IMR-90 (cell line): Measurements from ENCODE around the gene CAMTA1. TPM values are rescaled to one million over a fixed set of nuclear protein-coding genes. Genes with fewer than 3 reads are reported as not detected.

Experiments
- ATAC-seq: fragments of 200-7000 bp; cut with Tn5 transposase; 2 replicates; pipeline ENCODE4 v1.9.1; 2020; ENCODE audit warnings: low read depth, mild to moderate bottlenecking, moderate library complexity
- BruUV-seq: library from RNA; stranded (reverse); fragments of 400-500 nt; replicated peaks from 2 replicates; lab custom pipeline; 2021; lab: Mats Ljungman, UMichigan
- CTCF ChIA-PET: fragments of 300-600 bp; formaldehyde crosslinking; extraction: SDS; loops from one replicate; lab custom pipeline; 2021; ENCODE audit warnings: antibody characterized with exemption; lab: Yijun Ruan, JAX
- POLR2A ChIA-PET: fragments of 300-600 bp; sonication (Branson Sonifier 250); formaldehyde crosslinking; loops from one replicate; lab custom pipeline; 2022; ENCODE audit warnings: antibody characterized with exemption; ENCODE audit not compliant: unreplicated experiment; lab: Charles Lee
- DNase-seq: peaks from one replicate; pipeline ENCODE4 v3.0.0; 2013
- H2AFZ ChIP-seq: replicated peaks from 2 replicates; pipeline ENCODE3; 2013; ENCODE audit warnings: low read length, mild to moderate bottlenecking; ENCODE audit not compliant: poor library complexity
- H2AK5ac ChIP-seq: 2 replicates; pipeline ENCODE4 v1.6.1; 2013; ENCODE audit warnings: low read depth, low read length, inconsistent platforms
- H2AK9ac ChIP-seq: replicated peaks from 2 replicates; pipeline ENCODE3; 2013; ENCODE audit warnings: mild to moderate bottlenecking, low read depth, low read length, moderate library complexity; ENCODE audit not compliant: poor library complexity
- H2BK120ac ChIP-seq: 2 replicates; pipeline ENCODE4 v1.6.1; 2013; ENCODE audit warnings: low read depth, low read length, inconsistent platforms
- H2BK15ac ChIP-seq: 3 replicates; pipeline ENCODE4 v1.6.1; 2013; ENCODE audit warnings: low read depth, low read length, inconsistent platforms
- H2BK20ac ChIP-seq: 2 replicates; pipeline ENCODE4 v1.6.1; 2013; ENCODE audit warnings: low read depth, mild to moderate bottlenecking, inconsistent platforms, low read length, moderate library complexity
- H2BK5ac ChIP-seq: 2 replicates; pipeline ENCODE4 v1.6.1; 2013; ENCODE audit warnings: mild to moderate bottlenecking, low read depth, low read length, inconsistent platforms; ENCODE audit not compliant: poor library complexity, severe bottlenecking
- H3K14ac ChIP-seq: replicated peaks from 2 replicates; pipeline ENCODE4 v1.6.1; 2013; ENCODE audit warnings: low read depth, low read length, inconsistent platforms
- H3K18ac ChIP-seq: 2 replicates; pipeline ENCODE4 v1.6.1; 2013; ENCODE audit warnings: low read depth, low read length, control low read depth
- H3K23ac ChIP-seq: 2 replicates; pipeline ENCODE4 v1.6.1; 2013; ENCODE audit warnings: low read depth, low read length, inconsistent platforms
- H3K27ac ChIP-seq: 2 replicates; pipeline ENCODE4 v1.5.1; 2013; ENCODE audit warnings: mild to moderate bottlenecking, control low read depth, low read length; ENCODE audit not compliant: insufficient read depth
- H3K27me3 ChIP-seq: 2 replicates; pipeline ENCODE4 v1.6.1; 2013; ENCODE audit warnings: low read length; ENCODE audit not compliant: control insufficient read depth, insufficient read depth
- H3K36me3 ChIP-seq: 2 replicates; pipeline ENCODE4 v1.6.1; 2013; ENCODE audit warnings: low read length, mixed read lengths; ENCODE audit not compliant: control insufficient read depth, insufficient read depth
- H3K4ac ChIP-seq: 2 replicates; pipeline ENCODE4 v1.6.1; 2013; ENCODE audit warnings: low read depth, low read length, inconsistent platforms
- H3K4me1 ChIP-seq: 2 replicates; pipeline ENCODE4 v1.6.1; 2013; ENCODE audit warnings: low read length, mixed read lengths; ENCODE audit not compliant: control insufficient read depth, insufficient read depth
- H3K4me2 ChIP-seq: 2 replicates; pipeline ENCODE4 v1.6.1; 2013; ENCODE audit warnings: low read depth, mild to moderate bottlenecking, control low read depth, low read length, moderate library complexity
- H3K4me3 ChIP-seq: 2 replicates; pipeline ENCODE4 v1.5.1; 2013; ENCODE audit warnings: low read depth, mild to moderate bottlenecking, control low read depth, low read length, moderate library complexity; ENCODE audit not compliant: insufficient read depth
- H3K56ac ChIP-seq: 2 replicates; pipeline ENCODE4 v1.6.1; 2013; ENCODE audit warnings: low read length, inconsistent platforms; ENCODE audit not compliant: insufficient read depth; ENCODE audit errors: extremely low read depth
- H3K79me1 ChIP-seq, 2 experiments: 2 replicates each; pipeline ENCODE4 v1.6.1; 2013; ENCODE audit warnings: low read length in 2 of 2, inconsistent platforms in 1 of 2, low read depth in 1 of 2
- H3K9ac ChIP-seq: 2 replicates; pipeline ENCODE4 v1.6.1; 2013; ENCODE audit warnings: low read depth, low read length, control low read depth
- H3K9me1 ChIP-seq: 2 replicates; pipeline ENCODE4 v1.6.1; 2013; ENCODE audit warnings: low read length, inconsistent platforms; ENCODE audit not compliant: insufficient read depth
- H3K9me3 ChIP-seq: 2 replicates; pipeline ENCODE4 v1.6.1; 2013; ENCODE audit warnings: low read length; ENCODE audit not compliant: control insufficient read depth, insufficient read depth
- H4K20me1 ChIP-seq: 2 replicates; pipeline ENCODE4 v1.6.1; 2013; ENCODE audit warnings: low read length, inconsistent platforms; ENCODE audit not compliant: insufficient read depth
- H4K5ac ChIP-seq: 2 replicates; pipeline ENCODE4 v1.6.1; 2013; ENCODE audit warnings: mild to moderate bottlenecking, low read depth, low read length, control low read depth
- H4K8ac ChIP-seq, 2 experiments: 2 replicates each; pipeline ENCODE4 v1.6.1; 2013; ENCODE audit warnings: low read depth in 2 of 2, low read length in 2 of 2, control low read depth in 1 of 2, inconsistent platforms in 1 of 2
- H4K91ac ChIP-seq: 2 replicates; pipeline ENCODE4 v1.6.1; 2013; ENCODE audit warnings: low read depth, low read length, inconsistent platforms; ENCODE audit not compliant: insufficient read depth
- BHLHE40 ChIP-seq: fragments of 150-350 bp; IDR thresholded peaks from 2 replicates; pipeline ENCODE4 v1.6.1; 2016; ENCODE audit warnings: mild to moderate bottlenecking, low read depth, low read length
- CEBPB ChIP-seq: IDR thresholded peaks from 2 replicates; pipeline ENCODE4 v1.6.1; 2012; ENCODE audit warnings: low read depth, low read length, improper control_type of control experiment
- CHD1 ChIP-seq: IDR thresholded peaks from 2 replicates; pipeline ENCODE4 v1.6.1; 2012; ENCODE audit warnings: low read depth, low read length, improper control_type of control experiment
- FOS ChIP-seq: fragments of 150-350 bp; IDR thresholded peaks from 2 replicates; pipeline ENCODE4 v1.6.1; 2016; ENCODE audit warnings: low read depth, low read length
- MAFK ChIP-seq: IDR thresholded peaks from 2 replicates; pipeline ENCODE4 v1.6.1; 2012; ENCODE audit warnings: low read depth, low read length, improper control_type of control experiment
- MAZ ChIP-seq: IDR thresholded peaks from 2 replicates; pipeline ENCODE4 v1.6.1; 2012; ENCODE audit warnings: low read depth, mild to moderate bottlenecking, low read length, improper control_type of control experiment, moderate library complexity, borderline replicate concordance
- POLR2A ChIP-seq: IDR thresholded peaks from 2 replicates; pipeline ENCODE4 v1.6.1; 2012; ENCODE audit warnings: mild to moderate bottlenecking, low read depth, low read length
- RAD21 ChIP-seq: IDR thresholded peaks from 2 replicates; pipeline ENCODE4 v1.6.1; 2012; ENCODE audit warnings: low read length, improper control_type of control experiment
- SMC3 ChIP-seq: fragments of 150-350 bp; IDR thresholded peaks from 2 replicates; pipeline ENCODE4 v1.6.1; 2016; ENCODE audit warnings: low read depth, mild to moderate bottlenecking, antibody characterized with exemption, low read length, moderate library complexity
- WGBS, 2 experiments: methylation state at CpG; one replicate each; pipeline versions ENCODE4 v1.1.5 to v1.1.7; 2013; ENCODE audit warnings: missing lambda C conversion rate in 2 of 2; ENCODE audit not compliant: insufficient read length in 1 of 2; ENCODE audit errors: extremely low coverage in 2 of 2; 5-methylcytosine and 5-hydroxymethylcytosine counted together
- dilution Hi-C: fragments of 300-500 bp; cut with HindIII; formaldehyde crosslinking; loops from one replicate; pipeline ENCODE4 v1.14.3; 2018; ENCODE audit warnings: low sequenced_read_pairs; ENCODE audit not compliant: unreplicated experiment
- in situ Hi-C: fragments of 300-500 bp; cut with MboI; formaldehyde crosslinking; loops from 3 replicates; pipeline ENCODE4 v1.14.3; 2019; ENCODE audit warnings: low sequenced_read_pairs, inconsistent platforms, mixed read lengths
- intact Hi-C: fragments of 100-400 bp; cut with micrococcal nuclease; formaldehyde crosslinking; loops from 2 replicates; pipeline ENCODE4 v1.10.0; 2022
- polyA plus RNA-seq, 3 experiments: library from polyadenylated mRNA; depleted of rRNA; stranded (reverse); fragments of >200 nt; gene quantifications; 2 replicates each; pipeline ENCODE4 v1.2.3, GENCODE V29; 2012; ENCODE audit warnings: low replicate concordance in 1 of 3
- total RNA-seq: library from RNA; depleted of rRNA; stranded (reverse); fragments of >200 nt; gene quantifications from 2 replicates; pipeline ENCODE4 v1.2.3, GENCODE V29; 2012
- TF ChIP-seq, protein P1 (sequence below): conservative IDR thresholded peaks from 2 replicates; pipeline ENCODE4 v1.5.1; 2012; ENCODE audit warnings: mild to moderate bottlenecking, low read depth, low read length, improper control_type of control experiment
- TF ChIP-seq, protein P2 (sequence below): fragments of 150-350 bp; IDR thresholded peaks from 2 replicates; pipeline ENCODE4 v1.6.1; 2017; ENCODE audit warnings: mild to moderate bottlenecking, antibody characterized with exemption, low read length, low read depth
- TF ChIP-seq, protein P3 (sequence below): fragments of 150-350 bp; IDR thresholded peaks from 2 replicates; pipeline ENCODE4 v1.6.1; 2016; ENCODE audit warnings: low read depth, mild to moderate bottlenecking, low read length, moderate library complexity, borderline replicate concordance

CAMTA1 gene
- total and polyA plus RNA-seq, 2 of the 4 experiments (the other 2 are of a cell fraction), result 35.5 to 74.3 TPM

DNA sequence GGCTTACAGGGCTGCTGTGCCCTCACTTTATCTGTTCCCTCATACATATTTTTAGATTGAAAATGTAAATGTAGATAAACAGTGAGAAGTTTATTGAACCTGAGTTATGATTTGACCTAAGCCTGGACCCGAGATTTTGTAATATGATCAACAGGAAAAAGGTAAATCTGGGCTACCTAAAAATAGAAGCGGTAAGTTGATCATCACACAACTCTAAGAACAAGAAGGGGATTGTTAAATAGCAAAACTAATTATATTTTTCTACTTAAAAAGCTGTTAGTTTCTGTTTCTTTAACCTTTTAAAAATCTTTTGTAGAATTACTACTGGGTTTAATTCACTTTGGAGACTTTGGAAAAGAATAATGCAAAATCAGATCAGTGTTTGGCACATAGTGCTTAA lies 35.6 kb downstream of the CAMTA1 start:
- no peak overlapping the region; a peak in 1 of 4 replicates for H4K8ac ChIP-seq
- ATAC-seq, result no peak
- CTCF ChIA-PET, result no interaction called here
- no peaks in the 10 kb centered on the region for H3K9me3 ChIP-seq
- peaks cover 15% of the 10 kb centered on the region; the same call in 1 of the 2 replicates for H4K20me1 ChIP-seq
- POLR2A ChIA-PET, result no interaction called here
- no peak overlapping the region for H3K56ac ChIP-seq
- dilution Hi-C loops (no loop called here), intact Hi-C loops (loop anchor here (5.0 kb wide), 1 partner anchor 41 kb away; no protein-coding TSS in a partner anchor), in situ Hi-C loops (no loop called here)
- H3K18ac ChIP-seq, result no peak overlapping the region
- H3K4me3 ChIP-seq, result no peak overlapping the region
- no CpG with 5 or more reads among the region's 2 CpGs for whole genome bisulfite sequencing, 2 experiments
- no peak overlapping the region for H2AK9ac ChIP-seq
- no peak for DNase-seq
- H2BK20ac ChIP-seq, result no peak overlapping the region
- no TSS peak for BruUV-seq
- H3K9me1 ChIP-seq, result peaks cover 9% of the 10 kb centered on the region
- H3K23ac ChIP-seq, result no peak overlapping the region
- peaks cover 31 to 63% of the 10 kb centered on the region in 2 experiments for H3K79me1 ChIP-seq
- no peak overlapping the region for H2BK15ac ChIP-seq
- no peak overlapping the region for H2BK120ac ChIP-seq
- no peak overlapping the region for H4K5ac ChIP-seq
- H3K4me1 ChIP-seq, result peaks cover 11% of the 10 kb centered on the region; the same call in 1 of the 2 replicates
- H2BK5ac ChIP-seq, result no peak overlapping the region
- no peak overlapping the region for H3K9ac ChIP-seq
- H3K4me2 ChIP-seq, result no peak overlapping the region
- no peak overlapping the region for H3K4ac ChIP-seq
- H3K27me3 ChIP-seq, result no peaks in the 10 kb centered on the region
- H2AK5ac ChIP-seq, result no peak overlapping the region
- TF ChIP-seq BHLHE40, result no peak
- TF ChIP-seq, protein P1, sequence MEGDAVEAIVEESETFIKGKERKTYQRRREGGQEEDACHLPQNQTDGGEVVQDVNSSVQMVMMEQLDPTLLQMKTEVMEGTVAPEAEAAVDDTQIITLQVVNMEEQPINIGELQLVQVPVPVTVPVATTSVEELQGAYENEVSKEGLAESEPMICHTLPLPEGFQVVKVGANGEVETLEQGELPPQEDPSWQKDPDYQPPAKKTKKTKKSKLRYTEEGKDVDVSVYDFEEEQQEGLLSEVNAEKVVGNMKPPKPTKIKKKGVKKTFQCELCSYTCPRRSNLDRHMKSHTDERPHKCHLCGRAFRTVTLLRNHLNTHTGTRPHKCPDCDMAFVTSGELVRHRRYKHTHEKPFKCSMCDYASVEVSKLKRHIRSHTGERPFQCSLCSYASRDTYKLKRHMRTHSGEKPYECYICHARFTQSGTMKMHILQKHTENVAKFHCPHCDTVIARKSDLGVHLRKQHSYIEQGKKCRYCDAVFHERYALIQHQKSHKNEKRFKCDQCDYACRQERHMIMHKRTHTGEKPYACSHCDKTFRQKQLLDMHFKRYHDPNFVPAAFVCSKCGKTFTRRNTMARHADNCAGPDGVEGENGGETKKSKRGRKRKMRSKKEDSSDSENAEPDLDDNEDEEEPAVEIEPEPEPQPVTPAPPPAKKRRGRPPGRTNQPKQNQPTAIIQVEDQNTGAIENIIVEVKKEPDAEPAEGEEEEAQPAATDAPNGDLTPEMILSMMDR, result no peak
- no peak for TF ChIP-seq POLR2A
- no peak for TF ChIP-seq CHD1
- TF ChIP-seq MAZ, result no peak
- TF ChIP-seq, protein P2, sequence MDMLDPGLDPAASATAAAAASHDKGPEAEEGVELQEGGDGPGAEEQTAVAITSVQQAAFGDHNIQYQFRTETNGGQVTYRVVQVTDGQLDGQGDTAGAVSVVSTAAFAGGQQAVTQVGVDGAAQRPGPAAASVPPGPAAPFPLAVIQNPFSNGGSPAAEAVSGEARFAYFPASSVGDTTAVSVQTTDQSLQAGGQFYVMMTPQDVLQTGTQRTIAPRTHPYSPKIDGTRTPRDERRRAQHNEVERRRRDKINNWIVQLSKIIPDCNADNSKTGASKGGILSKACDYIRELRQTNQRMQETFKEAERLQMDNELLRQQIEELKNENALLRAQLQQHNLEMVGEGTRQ, result no peak
- TF ChIP-seq, protein P3, sequence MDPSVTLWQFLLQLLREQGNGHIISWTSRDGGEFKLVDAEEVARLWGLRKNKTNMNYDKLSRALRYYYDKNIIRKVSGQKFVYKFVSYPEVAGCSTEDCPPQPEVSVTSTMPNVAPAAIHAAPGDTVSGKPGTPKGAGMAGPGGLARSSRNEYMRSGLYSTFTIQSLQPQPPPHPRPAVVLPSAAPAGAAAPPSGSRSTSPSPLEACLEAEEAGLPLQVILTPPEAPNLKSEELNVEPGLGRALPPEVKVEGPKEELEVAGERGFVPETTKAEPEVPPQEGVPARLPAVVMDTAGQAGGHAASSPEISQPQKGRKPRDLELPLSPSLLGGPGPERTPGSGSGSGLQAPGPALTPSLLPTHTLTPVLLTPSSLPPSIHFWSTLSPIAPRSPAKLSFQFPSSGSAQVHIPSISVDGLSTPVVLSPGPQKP, result no peak
- TF ChIP-seq MAFK, result no peak
- no peak for TF ChIP-seq RAD21
- TF ChIP-seq CEBPB, result no peak
- no peak for TF ChIP-seq FOS
- TF ChIP-seq SMC3, result no peak
- H3K27ac ChIP-seq, result no peak overlapping the region
- peaks cover 1% of the 10 kb centered on the region; the same call in 1 of the 2 replicates for H3K36me3 ChIP-seq
- no peak overlapping the region for H2AFZ ChIP-seq
- no peak overlapping the region for H3K14ac ChIP-seq
- no peak overlapping the region for H4K91ac ChIP-seq
